K562 (cell line): ENCODE data around the gene HPD. TPM values are rescaled to one million over a fixed set of nuclear protein-coding genes. Genes with fewer than 3 reads are reported as not detected.
A peak's percentile ranks its signal among the peaks of the same experiment; 100 is the strongest.

Experiments used
- ATAC-seq: fragments of 200-7000 bp; cut with Tn5 transposase; 3 replicates; pipeline ENCODE4 v1.9.1; 2020; ENCODE audit warnings: moderate library complexity
- BruUV-seq: library from RNA; stranded (reverse); fragments of 400-500 nt; replicated peaks from 2 replicates; lab custom pipeline; 2021; lab: Mats Ljungman, UMichigan
- CTCF ChIA-PET: fragments of 300-600 bp; formaldehyde crosslinking; extraction: SDS; loops from one replicate; lab custom pipeline; 2021; ENCODE audit warnings: low intra/inter-chr PET ratio; lab: Yijun Ruan, JAX
- POLR2A ChIA-PET: fragments of 300-600, 350-650 bp; sonication (Branson Sonifier 250); formaldehyde crosslinking; extraction: SDS; loops from one replicate; lab custom pipeline; 2021; ENCODE audit warnings: antibody characterized with exemption, inconsistent platforms; lab: Yijun Ruan, JAX
- DNase-seq, 4 experiments: peaks; one replicate each; pipeline versions ENCODE4 v3.0.0 to v3.0.0-alpha.2; 2011 to 2018; ENCODE audit warnings: low spot score in 3 of 4, mixed read lengths in 3 of 4; ENCODE audit errors: extremely low read depth in 1 of 4
- FAIRE-seq: peaks from 2 replicates; lab custom pipeline; 2011; peaks lifted over from hg19 to GRCh38; lab: Jason Lieb, UNC
- H2AFZ ChIP-seq: 2 replicates; pipeline ENCODE4 v1.6.0; 2011; ENCODE audit warnings: low read depth, low read length, control low read depth, inconsistent platforms
- H3K27ac ChIP-seq: fragments of 200-600 bp; 3 replicates; pipeline ENCODE4 v1.8.0; 2011; ENCODE audit warnings: low read depth, mild to moderate bottlenecking, control low read depth, inconsistent platforms, low read length, moderate library complexity, mixed read lengths; ENCODE audit errors: extremely low read depth
- H3K27me3 ChIP-seq, 2 experiments: fragments of 300-600 bp in 1 of 2; 2 replicates in 1 of 2; 3 replicates in 1 of 2; pipeline versions ENCODE4 v1.6.0 to v1.8.0; 2011; ENCODE audit warnings: inconsistent platforms in 2 of 2, low read length in 2 of 2, mild to moderate bottlenecking in 1 of 2, mixed read lengths in 1 of 2, moderate library complexity in 1 of 2; ENCODE audit not compliant: control insufficient read depth in 2 of 2, insufficient read depth in 2 of 2
- H3K36me3 ChIP-seq: fragments of 300-600 bp; 3 replicates; pipeline ENCODE4 v1.8.0; 2011; ENCODE audit warnings: mild to moderate bottlenecking, low read length, inconsistent platforms; ENCODE audit not compliant: control insufficient read depth, insufficient read depth
- H3K4me1 ChIP-seq, 2 experiments: fragments of 200-600 bp in 1 of 2; replicated peaks in 1 of 2; 2 replicates in 1 of 2; 3 replicates in 1 of 2; pipeline versions ENCODE4 v1.5.1 to v1.8.0; 2011; ENCODE audit warnings: inconsistent platforms in 2 of 2, low read length in 2 of 2, mild to moderate bottlenecking in 1 of 2, mixed read lengths in 1 of 2, moderate library complexity in 1 of 2; ENCODE audit not compliant: control insufficient read depth in 2 of 2, insufficient read depth in 2 of 2
- H3K4me2 ChIP-seq: 2 replicates; pipeline ENCODE4 v1.6.1; 2011; ENCODE audit warnings: low read length, control low read depth, inconsistent platforms, mixed read lengths; ENCODE audit not compliant: insufficient read depth
- H3K4me3 ChIP-seq: fragments of 200-600 bp; sonication (generic), shearing (Covaris generic); 2 replicates; pipeline ENCODE4 v1.5.1; 2016; ENCODE audit warnings: control low read depth, inconsistent platforms
- H3K79me2 ChIP-seq: fragments of 200-600 bp; 3 replicates; pipeline ENCODE4 v1.8.0; 2011; ENCODE audit warnings: low read length, inconsistent platforms; ENCODE audit not compliant: control insufficient read depth, insufficient read depth
- H3K9ac ChIP-seq, 2 experiments: 2 replicates each; pipeline versions ENCODE4 v1.6.0 to v1.6.1; 2011; ENCODE audit warnings: low read depth in 2 of 2, low read length in 2 of 2, control low read depth in 1 of 2, inconsistent platforms in 1 of 2, mild to moderate bottlenecking in 1 of 2, mixed read lengths in 1 of 2; ENCODE audit not compliant: insufficient read depth in 1 of 2
- H3K9me1 ChIP-seq: one replicate; pipeline ENCODE4 v1.6.0; 2011; ENCODE audit warnings: inconsistent platforms, mild to moderate bottlenecking, low read length, moderate library complexity; ENCODE audit not compliant: control insufficient read depth, insufficient read depth
- H3K9me3 ChIP-seq: replicated peaks from 2 replicates; pipeline ENCODE4 v1.5.1; 2011; ENCODE audit warnings: low read depth, low read length, inconsistent platforms; ENCODE audit not compliant: control insufficient read depth, insufficient read depth
- H4K20me1 ChIP-seq: replicated peaks from 2 replicates; pipeline ENCODE4 v1.6.1; 2011; ENCODE audit warnings: low read length, inconsistent platforms, mixed read lengths; ENCODE audit not compliant: control insufficient read depth, insufficient read depth
- ARID4B ChIP-seq: sonication (generic); formaldehyde crosslinking; IDR thresholded peaks from 2 replicates; pipeline ENCODE4 v1.8.0; 2022; ENCODE audit warnings: mild to moderate bottlenecking, missing genetic modification reagents
- ARNT ChIP-seq, 2 experiments: fragments of 450-650 bp; IDR thresholded peaks; 2 replicates each; pipeline ENCODE4 v1.6.1; 2016; ENCODE audit warnings: mild to moderate bottlenecking in 1 of 2
- BACH1 ChIP-seq: fragments of 200-800 bp; sonication (Bioruptor generic); IDR thresholded peaks from 2 replicates; pipeline ENCODE4 v1.6.1; 2016; ENCODE audit warnings: missing genetic modification characterization, missing compliant biosample characterization
- BCLAF1 ChIP-seq, 2 experiments: fragments of 450-650 bp in 1 of 2; IDR thresholded peaks; 2 replicates each; pipeline ENCODE4 v1.6.1; 2011 to 2017; ENCODE audit warnings: low read depth in 2 of 2, antibody characterized with exemption in 1 of 2, borderline replicate concordance in 1 of 2, low read length in 1 of 2, mild to moderate bottlenecking in 1 of 2, mixed read lengths in 1 of 2; ENCODE audit not compliant: control insufficient read depth in 1 of 2
- BRD9 ChIP-seq: fragments of 450-650 bp; IDR thresholded peaks from 2 replicates; pipeline ENCODE4 v1.6.1; 2018; ENCODE audit warnings: low read depth; ENCODE audit not compliant: partially characterized antibody
- HNRNPL ChIP-seq: fragments of 200-400 bp; formaldehyde crosslinking; IDR thresholded peaks from 2 replicates; pipeline ENCODE4 v1.6.1; 2017; ENCODE audit warnings: low read depth, mild to moderate bottlenecking, low read length
- IRF2 ChIP-seq: sonication (generic); formaldehyde crosslinking; IDR thresholded peaks from 2 replicates; pipeline ENCODE4 v1.8.1; 2022; ENCODE audit warnings: mild to moderate bottlenecking, missing genetic modification reagents
- NCOA1 ChIP-seq: fragments of 450-650 bp; IDR thresholded peaks from 2 replicates; pipeline ENCODE4 v1.6.1; 2016; ENCODE audit warnings: low read depth
- OTX1 ChIP-seq: fragments of 450-650 bp; formaldehyde crosslinking; IDR thresholded peaks from 2 replicates; pipeline ENCODE4 v1.4.0; 2022; ENCODE audit warnings: mild to moderate bottlenecking
- PTRF ChIP-seq: fragments of 450-650 bp; IDR thresholded peaks from 2 replicates; pipeline ENCODE4 v1.6.1; 2016; ENCODE audit warnings: mild to moderate bottlenecking, missing genetic modification characterization, missing compliant biosample characterization
- RFX7 ChIP-seq: fragments of 250-450 bp; sonication (Bioruptor Pico); IDR thresholded peaks from 2 replicates; pipeline ENCODE4 v1.5.1; 2021; ENCODE audit warnings: mild to moderate bottlenecking
- ZNF589 ChIP-seq: fragments of 200-800 bp; sonication (Bioruptor generic); IDR thresholded peaks from 2 replicates; pipeline ENCODE4 v1.6.1; 2016; ENCODE audit warnings: low read depth, missing genetic modification characterization, missing compliant biosample characterization
- ZNF644 ChIP-seq: fragments of 200-800 bp; sonication (Bioruptor generic); IDR thresholded peaks from 2 replicates; pipeline ENCODE4 v1.6.1; 2016; ENCODE audit warnings: low read depth, missing genetic modification characterization, missing compliant biosample characterization
- ZSCAN29 ChIP-seq: fragments of 450-650 bp; IDR thresholded peaks from 2 replicates; pipeline ENCODE4 v1.6.1; 2017
- WGBS: fragments of 100-300 bp; shearing (Covaris generic); methylation state at CpG from one replicate; pipeline ENCODE4 v1.1.6; 2016; ENCODE audit warnings: low coverage, mixed read lengths; ENCODE audit not compliant: insufficient coverage; ENCODE audit errors: missing lambda C conversion rate; 5-methylcytosine and 5-hydroxymethylcytosine counted together
- in situ Hi-C: fragments of 300-500 bp; cut with MboI; formaldehyde crosslinking; loops from 4 replicates; pipeline ENCODE4 v1.15.0; 2018; ENCODE audit warnings: inconsistent platforms, mixed read lengths
- intact Hi-C: fragments of 100-400 bp; cut with micrococcal nuclease; formaldehyde crosslinking; loops from 2 replicates; pipeline ENCODE4 v1.14.2; 2022
- polyA plus RNA-seq, 8 experiments: library from polyadenylated mRNA; depleted of rRNA in 4 of 8; stranded (reverse) in 5 of 8; unstranded in 3 of 8; fragments of >200 nt; fragmentation: Nextera tagmentation in 2 of 8; fragmentation: Illumina TruSeq in 1 of 8; extraction: Ambion mirVana in 2 of 8; extraction: Trizol in 1 of 8; gene quantifications; 2 replicates each; pipeline versions ENCODE4 v1.2.1 to v1.2.3, GENCODE V29; 2011 to 2014; ENCODE audit warnings: inconsistent platforms in 1 of 8, missing spikeins in 1 of 8
- total RNA-seq, 7 experiments: library from RNA; depleted of rRNA in 6 of 7; stranded (reverse); fragments of >200 nt in 6 of 7; fragmentation: Illumina TruSeq in 2 of 7; extraction: Trizol in 2 of 7; gene quantifications; 2 replicates each; pipeline versions ENCODE4 v1.2.1 to v1.2.3, GENCODE V29; 2011 to 2021; ENCODE audit warnings: low replicate concordance in 1 of 7

The HPD gene
- total and polyA plus RNA-seq, 9 of the 15 experiments (the other 6 are each of a cell fraction or from before 2014, with no cell fraction given), result 0.06 to 0.29 (median 0.07) TPM; not detected in 4

- 0% methylated on average over 1 of the region's 1 CpG for WGBS
- no peak overlapping the region for H2AFZ ChIP-seq
- TF ChIP-seq RFX7 (CRISPR knock-in tag) (0 out of 2 replicates have a peak, but pooled peaks have one; percentile 62), BRD9 (peak; percentile 85), BCLAF1 (IDR thresholded peaks at IDR 0.05; ENCODE audit: borderline replicate concordance in 1 of 2, control insufficient read depth in 1 of 2, low read depth in 2 of 2, low read length in 1 of 2) (0 out of 4 replicates have a peak, but pooled peaks of 1 of the 2 experiments have one; percentile 55), ZNF644 (peak; percentile 82; the same call in 1 of the 2 replicates), ZSCAN29 (peak; percentile 20; the same call in 1 of the 2 replicates), NCOA1 (peak; percentile 39; the same call in 1 of the 2 replicates), ARNT (IDR thresholded peaks at IDR 0.05) (peak in 1 of 2 experiments; percentile 65; a peak in 3 of 4 replicates), ARID4B (CRISPR knock-in tag) (no peak), OTX1 (CRISPR knock-in tag) (no peak), BACH1 (tag) (0 out of 2 replicates have a peak, but pooled peaks have one; percentile 39), ZNF589 (CRISPR knock-in tag) (0 out of 2 replicates have a peak, but pooled peaks have one; percentile 58), IRF2 (CRISPR knock-in tag) (no peak), HNRNPL (0 out of 2 replicates have a peak, but pooled peaks have one; percentile 26), PTRF (tag) (0 out of 2 replicates have a peak, but pooled peaks have one; percentile 35)
Measured at GRCh38 chr12:121802485-121802842, 56.2 kb downstream of the HPD start.

More at GRCh38 chr12:121802485-121802842, 56.2 kb downstream of the HPD start:
- DNase-seq, result no peak
- Histone ChIP-seq H3K27me3 (no peaks in the 10 kb centered on the region), H4K20me1 (0 out of 2 replicates have a peak, but pooled peaks cover 3% of the 10 kb centered on the region), H3K9ac (peak overlapping the region in 1 of 2 experiments; percentile 100; a peak in 2 of 4 replicates), H3K4me1 (peaks cover 27 to 64% of the 10 kb centered on the region in 2 experiments; a peak in 4 of 5 replicates), H3K36me3 (peaks cover 31% of the 10 kb centered on the region), H3K4me3 (peak overlapping the region; percentile 80), H3K4me2 (peak overlapping the region; percentile 82), H3K9me3 (no peaks in the 10 kb centered on the region), H3K27ac (peak overlapping the region; percentile 99), H3K9me1 (no peaks in the 10 kb centered on the region), H3K79me2 (peaks cover 87% of the 10 kb centered on the region)
- BruUV-seq, result TSS peak; percentile 86
- intact Hi-C loops (no loop called here), in situ Hi-C loops (no loop called here)
- ChIA-PET CTCF (no interaction called here), POLR2A (interaction anchor here (0.6 to 12.1 kb wide), 16 partner anchors 7 to 1430 kb away, joined by 3 to 194 read pairs (median 4); partner anchors contain the start of gene RHOF)
- ATAC-seq, result no peak
- FAIRE-seq, result no peak
